H1 (cell line): ENCODE results near the gene SLC8B1. TPM values are rescaled to one million over a fixed set of nuclear protein-coding genes. Genes with fewer than 3 reads are reported as not detected.

Experiments
- CTCF ChIA-PET: fragments of 300-600 bp; sonication (Branson Sonifier 250); formaldehyde crosslinking; loops from one replicate; lab custom pipeline; 2021; ENCODE audit not compliant: partially characterized antibody; lab: Charles Lee
- POLR2A ChIA-PET: fragments of 300-600 bp; sonication (Branson Sonifier 250); formaldehyde crosslinking; loops from one replicate; lab custom pipeline; 2021; ENCODE audit warnings: inconsistent platforms; ENCODE audit not compliant: partially characterized antibody; lab: Charles Lee
- DNase-seq, 2 experiments: peaks; one replicate each; pipeline versions ENCODE4 v3.0.0 to v3.0.0-alpha.2; 2010 to 2022; ENCODE audit warnings: low spot score in 2 of 2, low read depth in 1 of 2, mixed read lengths in 1 of 2
- FAIRE-seq: peaks from 2 replicates; lab custom pipeline; 2011; peaks lifted over from hg19 to GRCh38; lab: Jason Lieb, UNC
- H2AFZ ChIP-seq: 2 replicates; pipeline ENCODE4 v1.8.1; 2012; ENCODE audit warnings: low read length, inconsistent platforms
- H2AK5ac ChIP-seq: 2 replicates; pipeline ENCODE4 v1.6.1; 2013; ENCODE audit warnings: low read depth, low read length
- H2BK120ac ChIP-seq: replicated peaks from 2 replicates; pipeline ENCODE3; 2013; ENCODE audit warnings: low read depth, low read length, inconsistent platforms
- H2BK12ac ChIP-seq: 2 replicates; pipeline ENCODE4 v1.6.1; 2013; ENCODE audit warnings: low read depth, low read length
- H2BK15ac ChIP-seq: 2 replicates; pipeline ENCODE4 v1.6.1; 2013; ENCODE audit warnings: low read length
- H2BK20ac ChIP-seq: 2 replicates; pipeline ENCODE4 v1.6.1; 2013; ENCODE audit warnings: low read length
- H2BK5ac ChIP-seq: 2 replicates; pipeline ENCODE4 v1.6.1; 2013; ENCODE audit warnings: low read depth, low read length
- H3K14ac ChIP-seq: 2 replicates; pipeline ENCODE4 v1.6.1; 2013; ENCODE audit warnings: inconsistent platforms; ENCODE audit not compliant: insufficient read length
- H3K18ac ChIP-seq: 2 replicates; pipeline ENCODE4 v1.6.1; 2013; ENCODE audit warnings: low read length; ENCODE audit errors: extremely low read depth
- H3K23ac ChIP-seq: 2 replicates; pipeline ENCODE4 v1.6.1; 2013; ENCODE audit warnings: inconsistent platforms; ENCODE audit not compliant: insufficient read length
- H3K23me2 ChIP-seq: 2 replicates; pipeline ENCODE4 v1.6.1; 2013; ENCODE audit warnings: low read depth, low read length
- H3K27ac ChIP-seq: 2 replicates; pipeline ENCODE4 v1.6.1; 2011; ENCODE audit warnings: low read depth, low read length, inconsistent platforms
- H3K27me3 ChIP-seq, 4 experiments: replicated peaks in 1 of 4; 1 replicate in 1 of 4; 2 replicates in 3 of 4; pipeline versions ENCODE4 v1.6.1 to v1.8.1; 2011 to 2013; ENCODE audit warnings: low read length in 3 of 4, mild to moderate bottlenecking in 3 of 4, inconsistent platforms in 2 of 4, mixed read lengths in 2 of 4, moderate library complexity in 1 of 4; ENCODE audit not compliant: control insufficient read depth in 3 of 4, insufficient read depth in 3 of 4; ENCODE audit errors: extremely low read depth in 1 of 4
- H3K36me3 ChIP-seq, 4 experiments: 2 replicates each; pipeline versions ENCODE4 v1.6.1 to v1.8.1; 2011 to 2013; ENCODE audit warnings: mild to moderate bottlenecking in 4 of 4, low read length in 3 of 4, moderate library complexity in 2 of 4, control low read depth in 1 of 4, inconsistent platforms in 1 of 4; ENCODE audit not compliant: insufficient read depth in 4 of 4, control insufficient read depth in 2 of 4
- H3K4ac ChIP-seq: replicated peaks from 2 replicates; pipeline ENCODE3; 2013; ENCODE audit warnings: low read length, low read depth, mixed read lengths, inconsistent platforms; ENCODE audit not compliant: insufficient read length
- H3K4me1 ChIP-seq, 4 experiments: replicated peaks in 1 of 4; 1 replicate in 1 of 4; 2 replicates in 3 of 4; pipeline versions ENCODE4 v1.6.1 to v1.8.1; 2011 to 2013; ENCODE audit warnings: low read length in 3 of 4, inconsistent platforms in 2 of 4, mixed read lengths in 1 of 4; ENCODE audit not compliant: insufficient read depth in 4 of 4, control insufficient read depth in 3 of 4
- H3K4me2 ChIP-seq, 2 experiments: 2 replicates each; pipeline versions ENCODE4 v1.6.1 to v1.8.1; 2011 to 2013; ENCODE audit warnings: low read depth in 2 of 2, low read length in 2 of 2, control low read depth in 1 of 2, inconsistent platforms in 1 of 2, mild to moderate bottlenecking in 1 of 2; ENCODE audit not compliant: insufficient read depth in 1 of 2
- H3K4me3 ChIP-seq, 4 experiments: fragments of 200-600, 300-600 bp in 1 of 4; sonication (generic), shearing (Covaris generic), sonication (Bioruptor Twin) in 1 of 4; 2 replicates each; pipeline versions ENCODE4 v1.5.1 to v1.8.1; 2011 to 2016; ENCODE audit warnings: low read length in 4 of 4, low read depth in 3 of 4, control low read depth in 2 of 4, inconsistent platforms in 2 of 4, mild to moderate bottlenecking in 2 of 4, mixed read lengths in 1 of 4, moderate library complexity in 1 of 4; ENCODE audit not compliant: insufficient read depth in 2 of 4; ENCODE audit errors: extremely low read depth in 1 of 4
- H3K56ac ChIP-seq: replicated peaks from 2 replicates; pipeline ENCODE3; 2013; ENCODE audit warnings: low read depth, mild to moderate bottlenecking, mixed read lengths, low read length, inconsistent platforms; ENCODE audit not compliant: insufficient read length
- H3K79me1 ChIP-seq: 2 replicates; pipeline ENCODE4 v1.6.1; 2013; ENCODE audit warnings: low read depth, low read length, control low read depth
- H3K79me2 ChIP-seq, 2 experiments: 2 replicates each; pipeline versions ENCODE4 v1.6.1 to v1.8.1; 2012 to 2013; ENCODE audit warnings: low read length in 2 of 2, mild to moderate bottlenecking in 2 of 2, inconsistent platforms in 1 of 2; ENCODE audit not compliant: insufficient read depth in 2 of 2, control insufficient read depth in 1 of 2
- H3K9ac ChIP-seq, 4 experiments: replicated peaks in 1 of 4; 1 replicate in 1 of 4; 2 replicates in 3 of 4; pipeline versions ENCODE4 v1.6.1 to v1.8.1; 2011 to 2013; ENCODE audit warnings: low read depth in 3 of 4, low read length in 3 of 4, control low read depth in 2 of 4, mild to moderate bottlenecking in 2 of 4, moderate library complexity in 2 of 4, inconsistent platforms in 1 of 4; ENCODE audit errors: extremely low read depth in 1 of 4
- H3K9me3 ChIP-seq, 2 experiments: 2 replicates each; pipeline versions ENCODE4 v1.6.1 to v1.8.1; 2012 to 2013; ENCODE audit warnings: mild to moderate bottlenecking in 2 of 2, moderate library complexity in 2 of 2, control low read depth in 1 of 2, inconsistent platforms in 1 of 2, low read depth in 1 of 2, low read length in 1 of 2, mixed read lengths in 1 of 2; ENCODE audit not compliant: insufficient read depth in 2 of 2
- H4K20me1 ChIP-seq, 2 experiments: replicated peaks in 1 of 2; 2 replicates each; pipeline versions ENCODE3 to v1.8.1; 2011 to 2013; ENCODE audit warnings: inconsistent platforms in 2 of 2, low read length in 2 of 2, mild to moderate bottlenecking in 1 of 2; ENCODE audit not compliant: insufficient read depth in 2 of 2, control insufficient read depth in 1 of 2
- H4K5ac ChIP-seq: 2 replicates; pipeline ENCODE4 v1.6.1; 2013; ENCODE audit warnings: low read length, low read depth, mixed read lengths, inconsistent platforms; ENCODE audit not compliant: insufficient read length
- H4K8ac ChIP-seq: 2 replicates; pipeline ENCODE4 v1.8.0; 2013; ENCODE audit warnings: mild to moderate bottlenecking, moderate library complexity, low read length, inconsistent platforms; ENCODE audit not compliant: insufficient read depth; ENCODE audit errors: extremely low read depth
- H4K91ac ChIP-seq: replicated peaks from 2 replicates; pipeline ENCODE3; 2013; ENCODE audit warnings: low read length, mixed read lengths, inconsistent platforms; ENCODE audit not compliant: insufficient read length
- CEBPB ChIP-seq: IDR thresholded peaks from 2 replicates; pipeline ENCODE4 v1.6.1; 2012; ENCODE audit warnings: low read depth, low read length
- CTBP2 ChIP-seq: IDR thresholded peaks from 2 replicates; pipeline ENCODE4 v1.7.0; 2011; ENCODE audit warnings: borderline replicate concordance, mild to moderate bottlenecking, moderate library complexity, mixed read lengths, low read length; ENCODE audit not compliant: insufficient read depth, insufficient read length
- E2F6 ChIP-seq: IDR thresholded peaks from 2 replicates; pipeline ENCODE4 v1.6.1; 2012; ENCODE audit warnings: inconsistent platforms
- MAFK ChIP-seq: IDR thresholded peaks from 2 replicates; pipeline ENCODE4 v1.6.1; 2012; ENCODE audit warnings: low read depth, mild to moderate bottlenecking, improper control_type of control experiment, low read length
- NANOG ChIP-seq: IDR thresholded peaks from 2 replicates; pipeline ENCODE4 v1.6.1; 2011; ENCODE audit warnings: low read length, low read depth, mild to moderate bottlenecking, inconsistent platforms; ENCODE audit not compliant: insufficient read depth, poor library complexity, severe bottlenecking
- NRF1 ChIP-seq: IDR thresholded peaks from 2 replicates; pipeline ENCODE4 v1.6.1; 2011; ENCODE audit warnings: mild to moderate bottlenecking, low read depth, low read length, improper control_type of control experiment
- POU5F1 ChIP-seq: IDR thresholded peaks from 2 replicates; pipeline ENCODE4 v1.6.1; 2011; ENCODE audit warnings: low read depth, mild to moderate bottlenecking, low read length, moderate library complexity
- RBBP5 ChIP-seq: IDR thresholded peaks from 2 replicates; pipeline ENCODE4 v1.7.1; 2012; ENCODE audit warnings: low read depth, mild to moderate bottlenecking, inconsistent platforms, low read length, moderate library complexity, borderline replicate concordance
- SAP30 ChIP-seq: fragments of 300-600 bp; sonication (generic); IDR thresholded peaks from 2 replicates; pipeline ENCODE4 v1.7.1; 2012; ENCODE audit warnings: low read length, moderate library complexity, mild to moderate bottlenecking, inconsistent platforms; ENCODE audit not compliant: insufficient read depth, insufficient replicate concordance
- SIRT6 ChIP-seq: IDR thresholded peaks from one replicate; pipeline ENCODE4 v1.7.1; 2012; ENCODE audit warnings: low read length, inconsistent platforms
- SIX5 ChIP-seq: IDR thresholded peaks from 2 replicates; pipeline ENCODE4 v1.6.1; 2011; ENCODE audit warnings: mild to moderate bottlenecking, low read depth, low read length
- TAF7 ChIP-seq: optimal IDR thresholded peaks from 2 replicates; pipeline ENCODE3; 2011; ENCODE audit warnings: low read depth, mild to moderate bottlenecking, inconsistent platforms, low read length, moderate library complexity, borderline replicate concordance
- WGBS, 2 experiments: shearing (Covaris generic) in 1 of 2; methylation state at CpG; one replicate each; pipeline versions ENCODE4 v1.1.6 to v1.1.7; 2013 to 2015; ENCODE audit warnings: low lambda C conversion rate in 2 of 2, mixed read lengths in 2 of 2, inconsistent platforms in 1 of 2, low coverage in 1 of 2, missing lambda C conversion rate in 1 of 2; ENCODE audit not compliant: insufficient replicate concordance in 2 of 2, insufficient coverage in 1 of 2, insufficient read length in 1 of 2; ENCODE audit errors: extremely low coverage in 1 of 2, missing lambda C conversion rate in 1 of 2; 5-methylcytosine and 5-hydroxymethylcytosine counted together
- polyA plus RNA-seq, 7 experiments: library from polyadenylated mRNA; depleted of rRNA in 3 of 7; stranded (reverse) in 5 of 7; unstranded in 2 of 7; fragments of >200 nt in 5 of 7; fragments of 200-250 nt in 2 of 7; gene quantifications; 1 replicate in 5 of 7; 2 replicates in 1 of 7; 4 replicates in 1 of 7; pipeline versions ENCODE4 v1.2.1 to v1.2.3, GENCODE V29; 2011 to 2013; ENCODE audit warnings: missing spikeins in 2 of 7, mixed read lengths in 2 of 7
- total RNA-seq: library from RNA; stranded (reverse); fragmentation: NEBNext Ultra II Directional; extraction: Animal tissue kit (Norgen Biotek cat#: 25700); gene quantifications from 2 replicates; pipeline ENCODE4 v1.2.1, GENCODE V29; 2021

The SLC8B1 gene
- total and polyA plus RNA-seq, 2 of the 8 experiments (the other 6 are each of a cell fraction or from before 2014, with no cell fraction given), result 11.2 to 19.1 TPM

GRCh38 chr12:113374823-113375428, 40.0 kb upstream of the SLC8B1 start:
- Histone ChIP-seq H3K4me2 (no peak overlapping the region), H3K79me2 (no peaks in the 10 kb centered on the region), H3K18ac (no peak overlapping the region), H4K20me1 (peaks cover 0 to 6% of the 10 kb centered on the region in 2 experiments), H4K8ac (no peak overlapping the region), H4K91ac (no peak overlapping the region), H3K4me3 (no peak overlapping the region), H3K27ac (no peak overlapping the region), H3K9ac (no peak overlapping the region), H2BK5ac (no peak overlapping the region), H2BK20ac (no peak overlapping the region), H2BK15ac (no peak overlapping the region), H3K9me3 (no peaks in the 10 kb centered on the region), H3K23ac (no peak overlapping the region), H2AK5ac (no peak overlapping the region), H4K5ac (no peak overlapping the region), H3K79me1 (peaks cover 4% of the 10 kb centered on the region; the same call in 1 of the 2 replicates), H3K23me2 (peaks cover 5% of the 10 kb centered on the region; the same call in 1 of the 2 replicates), H3K36me3 (peaks cover 0 to 7% (median 0%) of the 10 kb centered on the region in 4 experiments; a peak in 5 of 8 replicates), H3K27me3 (no peaks in the 10 kb centered on the region), H2BK12ac (no peak overlapping the region), H3K4ac (no peak overlapping the region), H3K14ac (no peak overlapping the region), H2AFZ (no peak overlapping the region), H3K56ac (no peak overlapping the region), H3K4me1 (no peaks in the 10 kb centered on the region), H2BK120ac (no peak overlapping the region)
- DNase-seq (no peak), FAIRE-seq (no peak)
- POLR2A ChIA-PET, result no interaction called here
- 90% methylated on average over 4 of the region's 4 CpGs; no CpG with 5 or more reads in 1 of the 2 experiments for WGBS, 2 experiments
- CTCF ChIA-PET, result interaction anchor here (1.0 to 1.5 kb wide), 3 partner anchors 13 to 27 kb away, joined by 3 to 5 read pairs (median 3); no protein-coding TSS in a partner anchor
- TF ChIP-seq TAF7, result no peak
- TF ChIP-seq SIRT6, result no peak
- TF ChIP-seq SIX5, result no peak
- TF ChIP-seq MAFK, result no peak
- no peak for TF ChIP-seq E2F6
- TF ChIP-seq POU5F1, result no peak
- no peak for TF ChIP-seq NRF1
- no peak for TF ChIP-seq NANOG
- TF ChIP-seq CTBP2, result no peak
- no peak for TF ChIP-seq CEBPB
- TF ChIP-seq SAP30, result no peak
- TF ChIP-seq RBBP5, result no peak
